NCI-H2029 (cell line): ENCODE data around the gene TMEM19.
"Not testable (repeated sequence)": the region's sequence is repeated elsewhere in the genome, so short reads cannot be mapped to it uniquely, and the experiment has no call there.

ENCODE experiments used
- DNase-seq: peaks from one replicate; lab custom pipeline; 2025; lab: John Stamatoyannopoulos, UW

TMEM19 gene

GRCh38 chr12:71665090-71665463, 20.8 kb upstream of the TMEM19 start:
- no peak for DNase-seq

- no peak for DNase-seq
Observed at GRCh38 chr12:71666259-71666658, 19.6 kb upstream of the TMEM19 start.

GRCh38 chr12:71671311-71671710, 14.6 kb upstream of the TMEM19 start:
- DNase-seq = no peak

GRCh38 chr12:71671816-71672215, 14.1 kb upstream of the TMEM19 start:
- DNase-seq = peak; percentile 43

GRCh38 chr12:71682466-71682865, 3.4 kb upstream of the TMEM19 start:
- no peak for DNase-seq

GRCh38 chr12:71683633-71684032, 2.2 kb upstream of the TMEM19 start:
- DNase-seq = no peak

- no peak for DNase-seq
Observed at GRCh38 chr12:71684081-71684480, 1.8 kb upstream of the TMEM19 start.

GRCh38 chr12:71685312-71685906, 473 bp upstream of the TMEM19 start:
- no peak for DNase-seq

GRCh38 chr12:71686658-71687025, 760 bp downstream of the TMEM19 start:
- no peak for DNase-seq

- not testable (repeated sequence) for DNase-seq
Observed at GRCh38 chr12:71687172-71687571, 1.3 kb downstream of the TMEM19 start.

GRCh38 chr12:71688961-71689570, 3.2 kb downstream of the TMEM19 start:
- DNase-seq = no peak

GRCh38 chr12:71691504-71692129, 5.7 kb downstream of the TMEM19 start:
- DNase-seq = peak; percentile 42

- no peak for DNase-seq
Observed at GRCh38 chr12:71693126-71693525, 7.2 kb downstream of the TMEM19 start.

GRCh38 chr12:71693651-71694050, 7.8 kb downstream of the TMEM19 start:
- not testable (repeated sequence) for DNase-seq

- no peak for DNase-seq
Observed at GRCh38 chr12:71694099-71694820, 8.4 kb downstream of the TMEM19 start.

GRCh38 chr12:71695782-71696181, 9.9 kb downstream of the TMEM19 start:
- DNase-seq = no peak

- DNase-seq = not testable (repeated sequence)
Observed at GRCh38 chr12:71702181-71702580, 16.3 kb downstream of the TMEM19 start.

- no peak for DNase-seq
Observed at GRCh38 chr12:71702590-71702989, 16.7 kb downstream of the TMEM19 start.

GRCh38 chr12:71703206-71703605, 17.3 kb downstream of the TMEM19 start:
- DNase-seq = no peak

- no peak for DNase-seq
Observed at GRCh38 chr12:71704920-71705319, 19.0 kb downstream of the TMEM19 start.

GRCh38 chr12:71708658-71709057, 22.8 kb downstream of the TMEM19 start:
- no peak for DNase-seq

- no peak for DNase-seq
Observed at GRCh38 chr12:71710276-71711125, 24.6 kb downstream of the TMEM19 start.
